GM03348 (cell line): ENCODE data around the gene SPAG17.

Experiments used
- DNase-seq: peaks from one replicate; pipeline ENCODE4 v3.0.0; 2012; ENCODE audit warnings: low spot score

SPAG17 gene

GRCh38 chr1:118075116-118075515 lies 109.9 kb downstream of the SPAG17 start:
- DNase-seq = no peak

DNA sequence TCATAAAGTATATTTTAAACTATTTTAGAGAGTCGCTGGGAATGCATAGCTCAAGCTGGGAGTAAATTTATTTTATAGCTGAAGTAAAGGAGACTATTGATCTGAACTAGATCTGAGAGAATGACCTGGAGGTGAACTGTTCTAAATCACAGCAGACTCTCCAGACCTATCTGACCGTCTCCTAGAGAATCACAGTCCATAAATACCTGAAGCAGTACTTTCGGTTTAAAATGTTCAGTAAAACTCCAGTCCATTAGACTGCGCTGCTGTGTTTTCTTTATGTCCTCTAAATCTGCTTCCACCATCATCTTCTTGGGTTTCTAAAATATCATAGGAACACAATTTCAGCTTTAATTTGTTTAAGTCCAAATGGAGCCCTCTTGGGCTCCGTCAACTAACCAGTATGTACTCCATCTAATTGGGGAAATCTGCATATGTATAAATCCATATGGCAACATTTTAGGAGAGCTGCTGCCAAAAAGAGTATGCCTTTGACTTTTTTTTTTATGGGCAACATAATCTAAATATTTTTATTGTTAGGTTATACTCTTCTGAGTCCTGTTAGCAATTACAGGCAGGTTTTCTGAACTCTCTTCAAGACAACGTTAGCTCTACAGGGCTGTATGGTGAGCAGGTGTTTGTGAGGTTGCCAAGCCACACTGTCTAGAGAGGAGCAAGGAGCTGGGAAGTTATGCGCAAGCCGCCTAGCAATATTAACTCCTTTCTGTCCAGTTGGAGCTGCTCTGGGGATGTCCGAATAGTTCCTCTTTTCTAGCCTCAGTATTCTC lies 111.2 kb downstream of the SPAG17 start:
- no peak for DNase-seq

DNA sequence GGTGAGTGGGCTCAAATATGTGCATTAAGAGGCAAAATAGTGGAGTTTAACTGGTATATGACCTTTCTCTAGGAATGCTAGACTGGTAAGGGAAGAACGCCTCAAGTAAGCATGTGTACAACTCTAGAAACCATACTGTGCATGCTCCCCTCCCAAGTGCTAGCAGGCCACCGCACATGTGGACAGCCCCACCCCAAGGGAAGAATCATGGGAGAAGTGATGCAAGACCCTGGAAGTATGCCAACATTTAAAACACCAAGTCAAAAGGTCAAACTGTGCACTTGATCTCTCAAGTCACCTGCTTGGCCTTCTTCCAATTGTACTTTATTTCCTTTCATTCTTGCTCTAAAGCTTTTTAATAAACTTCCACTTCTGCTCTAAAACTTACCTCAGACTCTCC lies 135.0 kb downstream of the SPAG17 start:
- no peak for DNase-seq

DNA sequence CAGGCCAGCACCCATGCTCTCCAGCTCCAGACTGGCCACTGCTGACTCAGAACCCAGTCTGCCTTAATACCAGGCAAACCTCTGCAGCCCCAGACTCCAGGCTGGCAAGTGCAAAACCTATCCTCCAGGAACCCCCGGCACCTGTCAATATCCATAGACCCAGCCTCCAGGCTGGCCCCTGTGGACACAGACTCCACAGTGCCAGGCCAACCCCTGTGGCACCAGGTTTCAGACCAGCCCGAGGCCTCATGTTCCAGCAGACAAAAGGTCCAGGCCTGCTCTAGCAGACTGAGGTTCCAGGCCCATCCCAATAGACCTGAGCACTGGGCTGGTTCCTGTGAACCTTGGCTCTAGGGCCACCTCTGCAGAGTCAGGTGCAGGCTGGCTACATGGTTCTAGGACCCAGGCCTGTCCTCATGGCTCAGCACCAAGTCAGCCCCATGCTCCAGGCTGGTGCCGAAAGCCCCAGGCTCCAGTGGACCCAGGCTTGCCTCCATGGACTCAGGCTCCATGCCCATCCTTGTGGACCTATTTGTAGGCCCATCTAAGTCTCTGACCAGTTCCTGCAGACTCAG lies 137.3 kb downstream of the SPAG17 start:
- DNase-seq = no peak

DNA sequence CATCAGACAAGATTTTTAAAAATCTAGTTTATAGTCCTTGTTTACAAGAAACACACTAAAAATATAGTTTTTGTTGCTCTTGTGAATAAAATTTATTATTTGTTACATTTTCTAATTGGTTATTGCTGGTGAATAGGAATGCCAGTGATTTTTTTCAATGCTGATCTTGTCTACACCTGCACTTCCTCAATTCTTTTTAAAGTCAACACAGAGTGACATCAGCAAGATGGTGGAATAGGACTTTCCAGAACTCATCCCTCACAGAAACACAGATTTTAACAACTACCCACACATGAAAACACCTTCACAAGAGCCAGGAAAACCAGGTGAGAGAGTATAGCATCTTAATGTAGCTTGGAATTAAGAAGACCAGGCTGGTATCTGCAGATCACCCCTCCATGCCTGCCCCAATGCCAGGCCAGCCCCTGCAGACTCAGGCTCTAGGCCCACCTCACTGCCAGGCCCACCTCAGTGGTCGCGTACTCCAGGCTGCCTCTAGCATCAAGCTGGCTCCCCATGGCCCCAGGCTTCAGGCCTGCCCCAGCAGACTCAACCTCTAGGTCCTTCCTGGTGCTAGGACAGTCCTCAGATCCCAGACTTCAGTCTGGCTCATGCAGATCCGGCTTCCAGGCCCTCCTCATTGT lies 137.9 kb downstream of the SPAG17 start:
- no peak for DNase-seq

DNA sequence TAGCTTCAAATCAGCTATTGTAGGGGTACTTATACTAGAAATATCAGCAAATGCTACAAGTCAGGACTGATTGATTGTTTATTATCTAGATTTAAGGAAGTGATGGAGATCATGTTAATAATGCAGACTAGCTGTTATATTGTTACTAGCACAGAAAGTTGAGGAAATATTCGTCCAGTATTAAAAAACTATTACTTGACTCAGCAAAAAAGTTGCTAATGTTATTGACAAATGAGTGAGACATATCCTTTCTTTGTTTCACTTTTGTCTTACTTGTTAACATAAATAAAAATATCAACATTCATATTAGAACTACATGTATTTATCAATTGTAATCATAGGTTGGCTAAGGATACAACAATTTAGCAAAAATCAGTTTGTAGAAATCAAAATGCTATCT lies 141.4 kb downstream of the SPAG17 start:
- no peak for DNase-seq

- DNase-seq = no peak
These were observed 142.5 kb downstream of the SPAG17 start for GRCh38 chr1:118042501-118042900.

DNA sequence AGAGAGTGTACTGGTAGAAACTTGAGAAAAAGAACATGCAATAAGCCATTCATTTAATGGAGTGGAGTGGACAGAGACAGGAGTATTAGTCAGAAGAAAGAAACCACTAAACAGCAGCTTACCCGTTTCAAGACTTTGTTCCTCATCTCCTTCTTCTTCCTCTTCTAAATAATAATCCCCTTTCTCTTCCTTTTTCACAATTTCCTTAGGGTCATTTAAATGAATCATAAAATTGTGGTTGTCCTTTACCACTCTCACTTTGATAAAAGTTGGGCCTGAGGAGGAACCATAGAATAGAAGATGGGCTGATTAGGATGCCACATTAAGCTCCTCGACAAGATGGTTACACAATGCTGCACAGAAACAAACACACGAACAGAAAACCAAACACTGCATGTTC lies 145.9 kb downstream of the SPAG17 start:
- no peak for DNase-seq

DNA sequence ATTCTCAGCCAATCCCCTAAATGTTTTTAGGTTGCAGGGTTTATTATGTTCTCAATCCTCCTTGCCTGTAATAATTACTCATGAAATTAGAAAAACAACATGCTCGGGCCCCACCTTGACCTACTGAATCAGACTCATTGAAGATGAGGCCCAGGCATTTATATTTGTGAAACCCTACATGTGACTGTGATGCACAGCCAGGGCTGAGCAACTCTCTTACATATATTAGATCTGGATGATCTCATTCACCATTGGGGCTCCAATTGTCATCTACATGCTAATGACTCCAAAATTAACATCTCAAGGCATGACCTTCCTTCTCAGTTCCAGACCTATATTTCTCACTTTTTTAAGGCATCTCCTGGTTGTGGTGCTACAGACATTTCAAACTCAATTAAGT lies 152.1 kb downstream of the SPAG17 start:
- DNase-seq = no peak

- no peak for DNase-seq
These were observed 156.8 kb downstream of the SPAG17 start for GRCh38 chr1:118028267-118028666.

DNA sequence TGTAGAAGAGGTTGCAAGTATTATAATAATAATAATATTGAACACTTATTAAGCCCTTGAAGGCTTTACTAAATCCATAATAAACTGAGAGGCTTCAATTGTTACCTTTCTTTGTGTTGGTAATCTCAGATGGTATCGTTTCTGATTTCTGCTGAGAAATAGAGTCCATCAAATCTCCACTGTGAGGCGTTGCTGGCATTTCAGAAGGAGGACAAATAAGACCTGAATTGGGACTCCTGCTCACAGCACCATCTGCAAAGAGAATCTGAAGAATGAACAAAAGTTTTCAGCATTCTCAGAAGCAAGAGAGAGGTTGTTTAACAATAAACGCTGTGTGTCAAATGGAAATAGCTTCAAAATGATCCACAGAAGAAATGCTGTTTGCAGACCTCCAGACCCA lies 161.8 kb downstream of the SPAG17 start:
- no peak for DNase-seq

DNA sequence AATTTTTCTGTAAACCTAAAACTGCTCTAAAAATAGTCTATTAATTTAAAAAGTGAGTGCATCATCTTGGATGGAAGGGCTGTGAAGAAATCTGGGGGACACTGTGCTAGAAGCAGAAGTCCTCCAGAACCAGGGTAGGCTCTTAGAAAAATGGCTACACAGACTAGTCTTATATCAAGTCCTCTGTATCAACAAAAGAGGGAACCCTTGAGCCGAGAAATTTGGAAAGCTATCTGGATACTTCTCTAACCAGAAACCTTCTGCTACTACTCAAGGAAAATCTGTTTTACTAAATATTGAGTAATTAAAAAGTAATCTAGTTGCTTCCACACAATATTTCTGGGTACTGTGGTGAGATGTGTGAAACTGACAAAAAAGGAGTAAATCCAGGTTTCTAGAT lies 163.4 kb downstream of the SPAG17 start:
- DNase-seq = peak; percentile 17

DNA sequence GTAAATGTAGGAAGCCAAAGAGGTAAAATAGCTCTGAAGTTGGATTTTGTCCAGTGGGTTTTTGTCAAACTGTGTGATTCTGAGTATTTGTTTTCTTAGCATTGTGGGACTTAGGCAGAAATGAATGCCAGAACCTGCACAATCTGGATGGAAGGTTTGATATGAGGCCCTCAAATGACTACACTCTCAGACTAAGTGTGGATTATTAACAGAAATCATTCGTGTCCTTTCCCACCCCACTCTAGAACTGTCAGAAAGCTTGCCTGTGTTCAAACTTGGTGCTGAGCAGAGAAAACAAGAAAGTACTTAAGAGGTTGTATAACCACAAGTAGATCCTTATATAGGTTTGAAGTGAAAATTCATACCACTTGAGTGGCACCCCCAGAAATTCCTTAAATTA lies 167.0 kb downstream of the SPAG17 start:
- no peak for DNase-seq

- DNase-seq = no peak
These were observed 171.1 kb downstream of the SPAG17 start for GRCh38 chr1:118013938-118014337.

DNA sequence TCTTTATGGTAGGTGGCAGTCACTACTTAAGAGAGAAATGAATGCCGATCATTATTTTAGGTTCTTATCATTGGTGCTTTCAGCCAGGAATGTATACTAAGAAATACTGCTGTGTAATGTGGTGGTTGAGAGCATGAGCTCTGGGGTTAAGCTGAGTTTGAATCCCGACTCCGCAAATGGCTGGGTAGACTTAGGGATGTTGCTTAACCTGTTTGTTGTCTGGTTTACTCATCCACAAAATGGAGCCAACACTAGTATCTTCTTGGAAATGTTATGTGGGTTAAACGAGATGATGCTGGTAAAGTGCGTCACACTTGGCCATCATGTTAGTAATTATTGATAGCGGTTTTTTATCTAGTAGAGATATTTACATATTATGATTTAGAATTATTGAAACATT lies 171.7 kb downstream of the SPAG17 start:
- no peak for DNase-seq

GRCh38 chr1:118012515-118013124 lies 172.4 kb downstream of the SPAG17 start:
- no peak for DNase-seq

DNA sequence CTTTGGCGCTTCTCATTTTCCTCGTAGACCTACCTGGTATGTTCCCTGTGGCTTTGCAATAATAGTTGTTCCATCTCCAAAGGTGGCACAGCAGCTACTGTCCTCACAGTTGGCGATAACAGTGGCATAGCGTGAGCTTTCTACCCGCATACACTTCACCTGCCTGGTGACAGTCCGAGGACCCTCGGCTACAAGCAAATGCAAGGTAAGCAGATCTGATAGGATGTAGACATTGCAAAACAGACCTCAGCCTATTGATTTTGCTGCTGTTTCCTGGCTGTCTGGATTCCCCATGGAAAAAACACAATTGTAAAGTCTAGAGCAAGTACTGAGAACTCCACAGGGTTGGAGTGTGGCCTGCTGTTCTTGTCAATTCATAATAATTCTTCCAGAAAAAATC lies 177.0 kb downstream of the SPAG17 start:
- no peak for DNase-seq

- no peak for DNase-seq
These were observed 177.6 kb downstream of the SPAG17 start for GRCh38 chr1:118007391-118007790.

GRCh38 chr1:118004312-118004711 lies 180.7 kb downstream of the SPAG17 start:
- no peak for DNase-seq

GRCh38 chr1:117985973-117986372 lies 199.1 kb downstream of the SPAG17 start:
- no peak for DNase-seq

- no peak for DNase-seq
These were observed 199.8 kb downstream of the SPAG17 start for GRCh38 chr1:117985239-117985638.

DNA sequence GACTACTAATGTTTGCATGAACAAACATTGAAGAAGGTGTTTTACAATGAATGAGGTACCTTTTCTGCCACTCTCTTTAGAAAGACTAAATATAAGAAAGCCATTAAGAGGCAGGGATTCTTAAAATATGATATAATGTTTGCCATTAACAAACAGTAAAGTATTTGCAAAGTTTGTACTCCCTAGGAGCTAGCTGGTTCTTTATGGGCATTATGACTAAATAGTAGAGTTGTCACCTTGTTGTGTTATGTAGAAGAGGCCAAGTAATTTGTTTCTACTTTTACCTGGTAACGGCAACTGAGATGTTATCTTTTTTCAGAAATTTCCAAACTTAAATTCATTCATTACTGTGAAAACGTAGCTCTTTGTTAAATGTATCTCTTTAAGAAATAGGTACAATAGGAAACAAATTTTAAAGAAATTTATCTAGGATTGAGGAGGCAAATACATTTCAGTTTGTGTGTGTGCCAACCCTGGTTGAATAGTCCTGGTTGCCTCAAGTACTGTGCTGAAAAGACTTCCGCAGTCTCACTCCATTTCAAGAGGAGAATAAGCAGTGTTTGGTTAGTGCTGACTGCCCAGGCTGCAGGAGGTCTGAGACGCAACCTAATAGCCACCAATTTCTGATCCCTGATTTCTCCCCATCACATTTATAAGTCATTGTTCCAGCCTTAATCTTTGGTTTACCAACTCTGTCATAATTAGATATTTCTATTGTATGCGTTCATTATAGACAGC lies 203.4 kb downstream of the SPAG17 start:
- no peak for DNase-seq
